GM10266 (cell line): ENCODE results near the gene INTS3.
"Not testable (repeated sequence)": the region's sequence is repeated elsewhere in the genome, so short reads cannot be mapped to it uniquely, and the experiment has no call there.

Experiments used
- DNase-seq: peaks from one replicate; pipeline ENCODE4 v3.0.0; 2012; ENCODE audit errors: extremely low spot score
- TF ChIP-seq, protein P1 (sequence below): IDR thresholded peaks from 2 replicates; pipeline ENCODE4 v1.5.1; 2012; ENCODE audit warnings: mild to moderate bottlenecking, low read depth; ENCODE audit not compliant: control insufficient read depth, insufficient read depth; ENCODE audit errors: missing control alignments

INTS3 gene

DNA sequence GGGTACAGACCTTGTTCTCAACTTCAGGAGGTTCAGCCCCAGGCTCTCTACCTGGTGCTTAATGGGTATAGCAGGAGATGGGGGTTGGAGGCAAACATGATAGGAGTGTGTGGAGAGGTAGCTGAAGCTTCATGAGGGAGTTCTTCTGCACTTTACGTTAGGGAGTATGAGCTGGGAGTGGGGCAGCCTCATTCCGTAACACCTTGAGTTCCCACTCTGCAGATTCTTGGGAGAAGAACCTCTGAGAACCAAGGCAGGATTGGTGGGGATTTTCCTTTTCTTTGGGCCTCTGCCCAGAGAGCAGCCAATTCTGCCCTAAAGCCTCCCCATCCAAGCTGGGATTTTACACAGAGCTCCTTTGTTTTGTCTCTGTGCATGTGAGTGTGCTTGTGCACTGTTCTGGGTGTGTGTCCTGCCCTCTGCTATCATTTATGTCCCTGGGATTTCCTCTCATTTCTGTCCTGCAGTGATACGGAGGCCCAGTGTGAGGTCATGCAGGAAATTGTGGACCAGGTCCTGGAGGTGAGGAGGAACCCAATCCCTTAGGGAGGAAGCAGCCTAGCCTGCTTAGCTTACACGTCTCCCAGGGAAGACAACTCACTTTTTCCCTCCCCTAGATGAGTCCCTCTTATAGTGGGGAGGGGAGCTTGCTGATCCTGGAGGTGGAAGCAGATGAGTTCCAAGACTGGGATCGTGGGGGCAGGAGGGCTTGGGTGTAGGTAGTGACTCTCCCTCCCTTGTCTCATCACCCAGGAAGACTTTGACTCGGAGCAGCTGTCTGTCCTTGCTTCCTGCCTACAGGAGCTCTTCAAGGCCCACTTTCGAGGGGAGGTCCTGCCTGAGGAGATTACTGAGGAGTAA lies 35.7 kb downstream of the INTS3 start:
- TF ChIP-seq, protein P1, sequence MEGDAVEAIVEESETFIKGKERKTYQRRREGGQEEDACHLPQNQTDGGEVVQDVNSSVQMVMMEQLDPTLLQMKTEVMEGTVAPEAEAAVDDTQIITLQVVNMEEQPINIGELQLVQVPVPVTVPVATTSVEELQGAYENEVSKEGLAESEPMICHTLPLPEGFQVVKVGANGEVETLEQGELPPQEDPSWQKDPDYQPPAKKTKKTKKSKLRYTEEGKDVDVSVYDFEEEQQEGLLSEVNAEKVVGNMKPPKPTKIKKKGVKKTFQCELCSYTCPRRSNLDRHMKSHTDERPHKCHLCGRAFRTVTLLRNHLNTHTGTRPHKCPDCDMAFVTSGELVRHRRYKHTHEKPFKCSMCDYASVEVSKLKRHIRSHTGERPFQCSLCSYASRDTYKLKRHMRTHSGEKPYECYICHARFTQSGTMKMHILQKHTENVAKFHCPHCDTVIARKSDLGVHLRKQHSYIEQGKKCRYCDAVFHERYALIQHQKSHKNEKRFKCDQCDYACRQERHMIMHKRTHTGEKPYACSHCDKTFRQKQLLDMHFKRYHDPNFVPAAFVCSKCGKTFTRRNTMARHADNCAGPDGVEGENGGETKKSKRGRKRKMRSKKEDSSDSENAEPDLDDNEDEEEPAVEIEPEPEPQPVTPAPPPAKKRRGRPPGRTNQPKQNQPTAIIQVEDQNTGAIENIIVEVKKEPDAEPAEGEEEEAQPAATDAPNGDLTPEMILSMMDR, result no peak
- no peak for DNase-seq

DNA sequence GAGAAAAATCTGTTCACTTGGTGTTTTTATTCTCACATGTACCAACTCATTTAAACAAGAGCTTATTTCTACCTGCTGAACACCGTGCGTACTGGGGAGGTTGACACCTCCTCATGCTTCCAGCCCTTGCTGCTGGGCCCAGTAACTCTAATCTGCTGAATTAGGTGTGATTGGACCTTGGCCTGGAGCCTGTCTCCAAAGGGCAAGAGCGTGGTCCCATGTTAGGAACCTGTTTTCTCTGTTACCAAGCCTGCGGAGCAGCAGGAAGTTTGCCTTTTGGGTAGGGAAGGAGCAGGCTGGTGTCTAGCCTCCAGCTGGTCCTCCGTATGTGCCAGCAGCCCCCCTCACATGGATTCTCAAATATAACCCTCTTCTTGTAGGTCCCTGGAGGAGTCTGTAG lies 36.5 kb downstream of the INTS3 start:
- DNase-seq, result no peak
- TF ChIP-seq, protein P1, result no peak

DNA sequence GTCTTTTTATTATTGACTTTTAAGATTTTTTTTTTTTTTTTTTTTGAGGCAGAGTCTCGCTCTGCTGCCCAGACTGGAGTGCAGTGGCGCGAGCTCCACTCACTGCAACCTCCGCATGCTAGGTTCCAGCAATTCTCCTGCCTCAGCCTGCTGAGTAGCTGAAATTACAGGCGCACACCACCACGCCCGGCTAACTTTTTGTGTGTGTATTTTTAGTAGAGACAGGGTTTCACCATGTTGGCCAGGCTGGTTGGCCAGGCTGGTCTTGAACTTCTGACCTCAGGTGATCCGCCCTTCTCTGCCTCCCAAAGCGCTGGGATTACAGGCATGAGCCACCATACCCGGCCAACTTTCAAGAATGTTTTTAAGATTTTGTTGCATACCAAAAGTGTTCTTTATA lies 38.8 kb downstream of the INTS3 start:
- not testable (repeated sequence) for DNase-seq

DNA sequence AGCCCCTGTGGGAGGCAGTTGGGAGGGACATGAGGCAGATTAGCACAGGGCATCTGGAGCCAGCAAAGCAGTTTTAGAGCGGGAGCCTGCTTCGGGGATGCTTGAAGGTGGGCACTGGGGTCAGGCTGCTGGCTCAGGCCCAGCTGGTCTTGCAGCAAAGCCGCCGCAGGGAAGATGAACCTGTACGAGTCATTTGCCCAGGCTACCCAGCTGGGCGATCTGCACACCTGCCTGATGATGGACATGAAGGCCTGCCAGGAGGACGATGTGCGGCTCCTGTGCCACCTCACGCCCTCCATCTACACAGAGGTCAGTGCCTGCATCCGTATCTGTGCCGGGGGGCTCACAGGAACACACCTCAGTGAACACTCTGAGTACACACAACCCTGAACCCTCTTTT lies 39.7 kb downstream of the INTS3 start:
- DNase-seq, result no peak
- TF ChIP-seq, protein P1, result no peak

DNA sequence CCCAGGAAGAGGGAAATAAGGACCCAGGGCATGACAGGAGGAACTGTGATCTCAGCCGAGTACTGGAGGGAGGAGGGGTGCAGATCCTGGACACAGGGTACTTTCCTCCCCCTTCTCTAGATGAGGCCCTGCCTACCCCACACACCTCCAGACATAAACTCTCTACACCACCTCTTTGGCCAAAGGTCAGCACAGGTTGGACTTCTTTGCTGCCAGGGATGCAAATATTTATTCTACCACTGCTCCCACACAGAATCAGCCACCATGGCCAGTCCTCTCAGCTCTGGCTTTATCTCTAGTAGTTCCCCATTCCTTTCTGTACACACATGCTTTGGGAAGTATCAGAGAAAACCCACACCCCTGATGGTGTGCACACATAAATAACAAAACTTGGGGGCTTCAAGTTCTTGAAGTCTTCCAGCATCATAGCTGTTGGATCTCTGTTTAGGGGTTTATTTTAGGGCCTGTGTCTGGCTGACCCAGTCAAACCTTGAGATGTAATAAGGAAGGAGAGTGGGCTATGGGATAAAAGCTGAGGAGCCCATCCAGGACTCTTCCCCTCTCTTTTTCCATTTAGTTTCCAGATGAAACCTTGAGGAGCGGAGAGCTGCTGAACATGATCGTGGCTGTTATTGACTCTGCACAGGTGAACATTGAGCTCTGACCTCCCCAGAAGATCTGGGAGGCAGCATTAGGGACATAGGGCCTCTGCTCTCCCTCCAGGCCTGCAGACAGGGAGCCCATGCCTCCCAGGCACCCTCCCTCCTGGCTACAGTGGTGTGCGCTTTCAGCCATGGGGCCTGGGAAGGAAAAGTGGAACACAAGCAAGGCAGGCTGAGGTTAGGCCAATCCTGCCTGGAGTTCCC lies 40.7 kb downstream of the INTS3 start:
- TF ChIP-seq, protein P1, result no peak
- DNase-seq, result no peak

DNA sequence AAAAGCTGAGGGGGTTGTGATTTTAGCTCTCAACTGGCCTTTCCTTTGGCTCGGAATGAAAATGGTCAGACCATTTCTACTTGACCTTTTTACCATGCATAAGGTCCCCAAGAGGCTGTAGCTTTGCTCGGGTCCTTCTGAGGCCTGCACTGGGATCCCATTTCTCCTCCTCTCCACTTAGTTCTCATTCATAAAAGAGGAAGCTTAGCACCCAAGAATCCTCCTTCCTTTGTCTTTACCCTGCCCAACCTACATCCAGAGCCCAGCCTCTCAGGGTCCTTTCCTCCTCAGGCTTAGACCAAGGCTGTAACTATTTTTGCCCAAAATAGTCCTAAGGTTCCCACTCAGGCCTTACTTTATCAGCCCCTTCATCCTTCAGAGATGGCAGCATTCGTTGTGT lies 41.4 kb downstream of the INTS3 start:
- no peak for DNase-seq
- TF ChIP-seq, protein P1, result no peak

DNA sequence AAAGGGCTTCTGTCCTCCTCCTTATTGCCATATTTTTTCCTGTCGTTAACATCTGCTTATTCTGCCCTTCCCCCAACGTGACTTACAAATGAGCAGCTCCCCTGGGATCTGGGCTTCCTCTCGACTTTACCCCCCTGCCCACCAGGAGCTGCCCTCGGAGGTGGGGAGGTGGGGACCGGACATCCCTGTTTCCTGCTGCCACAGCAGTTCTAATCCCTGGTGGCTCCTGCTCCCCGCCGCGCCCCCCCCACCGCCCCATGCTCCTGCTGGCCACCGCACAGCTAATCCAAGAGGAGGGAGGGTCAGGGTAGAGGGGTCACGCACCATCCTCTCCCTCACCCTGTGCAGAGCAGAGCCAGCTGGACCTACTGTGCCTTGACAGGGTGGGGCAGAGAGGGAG lies 42.9 kb downstream of the INTS3 start:
- no peak for DNase-seq
- TF ChIP-seq, protein P1, result no peak
